Measurements from ENCODE around the gene RTN4R. TPM values are rescaled to one million over a fixed set of nuclear protein-coding genes. Genes with fewer than 3 reads are reported as not detected.
"Not testable (repeated sequence)": the region's sequence is repeated elsewhere in the genome, so short reads cannot be mapped to it uniquely, and the experiment has no call there.

The RTN4R gene
- total RNA-seq, 1 experiment from 2014 or later, result 16.3 TPM

GRCh38 chr22:20270190-20271113, 2.3 kb upstream of the RTN4R start:
- CTCF ChIA-PET, result interaction anchor here (0.5 to 0.6 kb wide), 3 partner anchors 676 to 1303 kb away, joined by 3 to 16 read pairs (median 3); no protein-coding TSS in a partner anchor
- POLR2A ChIA-PET; BruUV-seq (replicated peaks); ATAC-seq; in situ Hi-C loops (cut with HindIII; ENCODE audit: low pct_unique_long_range_greater_than_20kb, low sequenced_read_pairs); intact Hi-C loops (cut with micrococcal nuclease; ENCODE audit: unreplicated experiment); DNase-seq (ENCODE audit: low read depth, low spot score); H3K36me3 ChIP-seq (ENCODE audit: control insufficient read depth, insufficient read depth, low read length); H3K9me3 ChIP-seq (ENCODE audit: control insufficient read depth, insufficient read depth, low read depth, low read length); H3K4me3 ChIP-seq (ENCODE audit: low read depth in 2 of 2, low read length in 2 of 2); H3K27me3 ChIP-seq (ENCODE audit: control insufficient read depth, insufficient read depth, low read length); H3K4me1 ChIP-seq (ENCODE audit: control insufficient read depth, insufficient read depth, low read length); H3K27ac ChIP-seq (ENCODE audit: low read length): not testable (repeated sequence)
- peak; percentile 60 to 76 for TF ChIP-seq REST (IDR thresholded peaks at IDR 0.05; ENCODE audit: insufficient read depth in 1 of 2, low read depth in 2 of 2, low read length in 1 of 2)

- H3K27ac ChIP-seq (ENCODE audit: low read length); H3K4me1 ChIP-seq (ENCODE audit: control insufficient read depth, insufficient read depth, low read length); BruUV-seq (replicated peaks); H3K27me3 ChIP-seq (ENCODE audit: control insufficient read depth, insufficient read depth, low read length); in situ Hi-C loops (cut with HindIII; ENCODE audit: low pct_unique_long_range_greater_than_20kb, low sequenced_read_pairs); ATAC-seq; POLR2A ChIA-PET; H3K9me3 ChIP-seq (ENCODE audit: control insufficient read depth, insufficient read depth, low read depth, low read length); DNase-seq (ENCODE audit: low read depth, low spot score); H3K4me3 ChIP-seq (ENCODE audit: low read depth in 2 of 2, low read length in 2 of 2); intact Hi-C loops (cut with micrococcal nuclease; ENCODE audit: unreplicated experiment); H3K36me3 ChIP-seq (ENCODE audit: control insufficient read depth, insufficient read depth, low read length): not testable (repeated sequence)
- CTCF ChIA-PET, result interaction anchor here (0.5 to 0.6 kb wide), 2 partner anchors 677 to 1303 kb away, joined by 3 read pairs; no protein-coding TSS in a partner anchor
These were observed 1.6 kb upstream of the RTN4R start for GRCh38 chr22:20269673-20270072.

DNA sequence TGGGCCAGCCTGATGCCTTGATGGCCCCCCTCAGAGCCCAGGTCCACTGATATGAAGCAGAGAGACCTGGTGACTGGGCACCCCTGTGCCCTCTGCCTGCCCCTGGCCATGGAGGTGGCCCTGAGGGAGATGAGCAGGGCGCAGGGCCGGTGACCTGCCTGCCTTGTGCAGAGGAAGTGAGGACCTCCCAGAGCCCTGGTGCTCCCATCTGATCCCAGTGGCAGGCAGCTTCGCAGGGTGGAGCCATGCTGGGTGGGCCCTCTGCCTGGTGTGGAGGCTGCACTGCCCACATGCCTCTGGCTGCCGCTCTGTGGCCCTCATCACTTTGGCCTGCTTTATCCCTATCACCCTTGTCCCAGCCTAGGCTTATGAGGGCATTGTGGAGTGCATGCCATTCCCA, 1.1 kb upstream of the RTN4R start:
- ATAC-seq; H3K4me1 ChIP-seq (ENCODE audit: control insufficient read depth, insufficient read depth, low read length); H3K9me3 ChIP-seq (ENCODE audit: control insufficient read depth, insufficient read depth, low read depth, low read length); DNase-seq (ENCODE audit: low read depth, low spot score); POLR2A ChIA-PET; BruUV-seq (replicated peaks); intact Hi-C loops (cut with micrococcal nuclease; ENCODE audit: unreplicated experiment); H3K27me3 ChIP-seq (ENCODE audit: control insufficient read depth, insufficient read depth, low read length); H3K4me3 ChIP-seq (ENCODE audit: low read depth in 2 of 2, low read length in 2 of 2); CTCF ChIA-PET; H3K36me3 ChIP-seq (ENCODE audit: control insufficient read depth, insufficient read depth, low read length); H3K27ac ChIP-seq (ENCODE audit: low read length); in situ Hi-C loops (cut with HindIII; ENCODE audit: low pct_unique_long_range_greater_than_20kb, low sequenced_read_pairs): not testable (repeated sequence)

All from Panc1 (cell line).